HG03342 (cell line): ENCODE data around the gene PPARG.
A peak's percentile ranks its signal among the peaks of the same experiment; 100 is the strongest.
"Not testable (repeated sequence)": the region's sequence is repeated elsewhere in the genome, so short reads cannot be mapped to it uniquely, and the experiment has no call there.

Experiments
- ATAC-seq: cut with Tn5 transposase; IDR thresholded peaks from one replicate; pipeline ENCODE4 v1.9.1; 2021; ENCODE audit warnings: mild to moderate bottlenecking, moderate library complexity; ENCODE audit not compliant: unreplicated experiment

Gene PPARG

DNA sequence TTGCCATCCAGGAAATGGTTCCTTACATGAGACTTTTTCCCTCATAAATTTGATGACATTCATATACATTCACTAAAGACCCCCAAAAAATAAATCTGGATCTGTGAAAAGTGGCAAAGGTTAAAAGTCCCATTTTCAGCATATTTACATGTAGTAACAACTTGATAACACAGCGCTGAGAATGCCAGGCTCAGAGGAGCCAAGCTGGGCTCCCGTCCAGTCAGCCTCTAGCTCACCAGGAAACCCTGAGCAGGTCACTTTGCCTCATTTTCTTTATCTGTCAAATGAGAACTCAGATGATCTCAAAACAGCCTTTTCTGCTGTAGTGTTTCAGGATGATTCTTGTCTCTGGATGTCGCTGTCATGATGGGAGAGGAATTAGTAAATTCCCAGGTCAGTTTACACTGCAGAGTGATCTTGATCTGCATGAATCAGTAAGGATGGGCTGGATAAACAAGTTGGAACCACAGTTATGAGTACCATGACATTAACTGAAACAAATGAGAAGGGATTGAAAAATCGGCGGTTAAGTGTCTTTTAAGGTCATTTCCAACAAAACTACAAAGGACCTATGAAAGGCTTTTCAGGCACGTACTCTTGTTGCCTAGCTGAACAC, 82.8 kb downstream of the PPARG start:
- ATAC-seq = no peak

DNA sequence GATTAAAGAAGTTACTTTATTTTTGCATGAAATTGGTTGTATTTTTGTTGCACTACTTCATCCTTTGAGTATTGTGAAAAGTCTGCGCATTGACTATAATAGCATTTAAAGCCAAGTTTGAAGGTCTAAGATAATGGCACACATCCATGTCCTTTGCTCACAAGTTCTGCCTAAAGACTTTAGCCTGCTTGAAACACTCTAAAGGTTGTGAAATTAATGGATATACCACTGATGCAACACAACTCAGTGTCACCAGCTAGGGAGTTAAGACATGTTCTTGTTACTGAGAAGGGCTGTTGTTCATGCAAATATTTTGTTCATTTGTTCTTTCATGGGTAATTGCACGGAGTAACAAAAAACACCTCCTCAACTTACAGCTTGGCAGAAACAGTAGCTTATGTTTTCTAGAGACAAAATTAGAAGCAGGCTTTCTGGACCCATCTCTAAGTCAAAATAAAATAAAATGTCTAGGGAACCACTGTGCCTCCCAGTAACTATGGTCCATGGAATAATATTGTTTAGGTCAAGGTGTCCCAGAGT, 83.9 kb downstream of the PPARG start:
- no peak for ATAC-seq

DNA sequence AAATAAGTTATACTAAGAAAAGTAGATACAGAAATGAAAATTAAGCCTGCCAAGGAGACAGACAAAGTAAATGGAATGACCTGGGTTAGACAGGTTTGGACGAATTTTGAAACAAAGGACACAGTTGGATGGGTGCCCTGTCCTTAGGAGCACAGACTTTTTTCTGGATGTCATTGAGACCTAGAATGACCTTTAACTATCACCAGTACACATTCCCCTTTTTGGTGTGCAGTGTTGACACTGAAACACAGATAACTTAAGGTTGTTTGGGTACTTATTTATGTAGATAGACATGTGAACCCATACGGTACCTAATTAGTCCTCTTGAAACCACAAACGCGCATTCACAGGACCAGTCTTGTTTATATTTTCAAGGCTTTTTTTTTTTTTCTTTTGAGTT, 86.7 kb downstream of the PPARG start:
- no peak for ATAC-seq

- ATAC-seq = no peak
Measured at GRCh38 chr3:12379640-12380429, 91.0 kb downstream of the PPARG start.

DNA sequence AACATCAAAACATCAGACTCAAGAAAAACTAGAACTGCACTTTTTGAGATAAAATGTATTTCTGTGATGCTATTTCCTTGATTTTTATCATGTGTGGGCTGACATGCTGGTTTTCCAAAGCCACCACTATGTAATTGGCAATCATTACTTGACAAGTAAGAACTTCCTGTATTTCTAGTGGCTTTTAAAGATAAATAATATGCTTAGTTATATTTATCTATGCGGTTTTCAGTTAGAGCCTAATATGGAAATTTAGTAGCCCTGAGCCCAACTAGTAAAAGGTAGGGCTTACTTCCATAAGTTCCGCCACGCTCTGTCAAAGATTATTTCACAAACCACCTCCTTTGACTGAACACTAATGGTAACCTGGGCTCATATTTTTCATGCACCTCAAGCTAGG, 91.6 kb downstream of the PPARG start:
- no peak for ATAC-seq

GRCh38 chr3:12381199-12381598, 92.3 kb downstream of the PPARG start:
- ATAC-seq = no peak

- no peak for ATAC-seq
Measured at GRCh38 chr3:12383218-12383617, 94.3 kb downstream of the PPARG start.

- ATAC-seq = no peak
Measured at GRCh38 chr3:12384451-12385233, 95.8 kb downstream of the PPARG start.

GRCh38 chr3:12386514-12387291, 97.8 kb downstream of the PPARG start:
- not testable (repeated sequence) for ATAC-seq

DNA sequence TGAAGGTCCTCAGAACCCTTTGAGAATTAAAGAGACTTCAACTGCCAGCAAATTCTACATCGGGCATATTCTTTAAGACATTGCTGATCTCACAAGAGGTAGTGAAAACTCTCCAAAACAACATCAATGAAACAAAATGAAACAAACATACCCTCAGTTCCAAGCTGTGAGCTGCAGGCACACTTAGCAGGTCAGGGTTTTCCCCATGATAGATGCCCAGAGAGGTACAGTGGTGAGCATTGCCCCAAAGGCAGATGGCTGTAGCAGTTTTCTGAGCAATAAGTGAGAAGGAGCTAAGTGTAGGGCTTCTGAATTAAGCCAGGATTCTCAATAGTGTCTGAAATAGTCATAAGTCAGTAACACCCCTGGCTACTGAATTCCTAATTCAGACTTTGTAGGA, 99.3 kb downstream of the PPARG start:
- ATAC-seq = no peak

- no peak for ATAC-seq
Measured at GRCh38 chr3:12392101-12392878, 103.4 kb downstream of the PPARG start.

DNA sequence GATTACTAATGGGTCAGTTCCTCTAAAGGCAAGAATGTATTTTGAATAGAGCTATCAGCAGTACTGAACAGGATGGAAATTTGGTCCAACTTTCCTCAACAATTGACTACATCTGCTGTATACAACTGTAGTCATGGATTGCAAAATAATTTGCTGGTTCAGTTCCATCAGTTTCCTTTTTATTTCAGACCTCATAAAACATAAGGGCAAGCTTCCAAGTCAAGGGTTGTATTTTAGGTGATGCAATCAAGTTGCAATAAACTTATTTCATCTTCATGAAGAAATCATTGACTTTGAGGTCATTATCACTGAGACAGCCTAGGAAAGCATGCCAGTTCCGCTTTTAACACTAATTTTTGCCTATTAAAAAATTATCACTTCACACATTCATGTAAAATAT, 105.0 kb downstream of the PPARG start:
- no peak for ATAC-seq

GRCh38 chr3:12394569-12395271, 105.8 kb downstream of the PPARG start:
- peak; percentile 13 for ATAC-seq

- ATAC-seq = peak; percentile 95
Measured at GRCh38 chr3:12395349-12396012, 106.6 kb downstream of the PPARG start.

DNA sequence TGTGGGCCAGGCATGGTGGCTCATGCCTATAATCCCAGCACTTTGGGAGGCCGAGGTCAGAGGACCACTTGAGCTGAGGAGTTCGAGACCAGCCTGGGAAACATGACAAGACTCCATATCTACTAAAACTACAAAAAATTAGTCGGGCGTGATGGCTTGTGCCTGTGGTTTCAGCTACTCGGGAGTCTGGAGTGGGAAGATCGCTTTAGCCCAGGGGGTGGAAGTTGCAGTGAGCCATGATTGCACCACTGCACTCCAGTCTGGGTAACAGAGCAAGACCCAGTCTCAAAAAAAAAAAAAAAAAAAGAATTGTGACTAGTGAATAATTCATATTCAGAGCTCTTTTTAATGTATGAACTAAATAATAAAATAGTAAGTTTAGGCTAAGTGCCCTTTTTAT, 107.6 kb downstream of the PPARG start:
- no peak for ATAC-seq

DNA sequence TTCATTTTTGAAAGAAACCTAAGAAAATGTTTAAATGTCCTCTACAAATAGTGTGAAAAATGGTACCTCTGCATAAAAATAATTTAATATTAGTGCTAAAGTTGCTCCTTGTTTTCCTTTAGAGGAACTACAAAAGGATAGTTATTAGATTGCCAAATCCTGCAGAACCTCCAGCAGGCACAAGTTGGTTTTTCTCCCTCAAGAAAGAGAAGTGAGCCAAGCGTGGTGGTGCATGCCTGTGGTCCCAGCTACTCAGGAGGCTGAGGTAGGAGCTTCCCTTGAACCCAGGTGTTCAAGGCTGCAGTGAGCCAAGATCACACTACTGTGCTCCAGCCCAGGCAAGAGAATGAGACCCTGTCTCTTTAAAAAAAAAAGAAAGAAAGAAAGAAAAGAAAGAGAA, 110.4 kb downstream of the PPARG start:
- no peak for ATAC-seq

DNA sequence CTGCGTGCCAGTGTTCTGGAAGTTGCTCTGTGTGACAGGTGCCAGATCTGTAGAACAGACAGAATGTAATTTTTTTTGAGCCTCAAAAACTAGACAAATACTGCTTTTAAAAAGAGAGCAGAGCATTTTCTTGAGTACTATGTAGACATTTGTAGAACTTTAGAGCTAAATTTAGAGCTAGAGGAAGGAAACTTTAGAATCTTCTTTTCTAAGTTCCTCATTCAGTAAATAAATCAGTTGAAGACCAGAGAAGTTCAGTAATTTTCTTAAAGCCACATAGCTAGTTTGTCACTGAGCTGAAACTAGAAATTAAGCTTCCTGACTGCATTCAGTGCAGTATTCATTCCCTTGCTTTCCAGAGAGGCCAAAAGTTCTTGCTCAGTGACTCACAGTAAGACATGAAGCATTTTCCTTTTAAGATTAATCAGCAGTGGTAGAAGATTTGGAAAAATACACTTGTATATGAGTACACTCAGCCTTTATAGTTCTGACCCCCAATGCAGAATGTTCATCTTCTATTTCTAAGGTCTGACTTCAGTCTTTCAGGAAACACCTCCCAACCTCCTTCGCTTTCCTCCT, 111.8 kb downstream of the PPARG start:
- ATAC-seq = no peak

DNA sequence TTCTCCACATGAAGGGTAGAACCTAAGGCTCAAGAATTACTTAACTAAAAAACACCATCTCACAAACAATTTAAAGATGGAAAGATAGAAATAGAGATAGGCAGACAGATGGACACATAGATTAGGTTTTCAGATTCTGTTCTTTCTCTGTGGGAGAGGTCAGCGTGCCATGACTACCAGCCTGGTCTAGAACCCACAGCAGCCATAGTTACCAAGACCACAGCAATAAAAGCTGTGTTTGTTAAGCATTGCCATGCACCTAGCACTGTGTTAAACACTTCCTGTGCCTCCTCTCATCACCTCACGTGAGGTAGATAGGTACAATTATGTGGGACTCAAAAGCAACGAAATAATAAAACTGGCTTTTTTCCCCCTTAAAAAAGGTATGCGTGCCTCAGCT, 112.3 kb downstream of the PPARG start:
- no peak for ATAC-seq
